Stimulated activated CD4-positive, alpha-beta T cell treated with anti-CD3 and anti-CD28 coated beads, Interleukin-2, amount 100 ng/mL, for 24 hours (primary cell): ENCODE results near the gene STX2.
A peak's percentile ranks its signal among the peaks of the same experiment; 100 is the strongest.

Experiments used
- DNase-seq, 2 donors: peaks; one replicate each; pipeline ENCODE4 v3.0.0-alpha.2; 2020

STX2 gene

DNA sequence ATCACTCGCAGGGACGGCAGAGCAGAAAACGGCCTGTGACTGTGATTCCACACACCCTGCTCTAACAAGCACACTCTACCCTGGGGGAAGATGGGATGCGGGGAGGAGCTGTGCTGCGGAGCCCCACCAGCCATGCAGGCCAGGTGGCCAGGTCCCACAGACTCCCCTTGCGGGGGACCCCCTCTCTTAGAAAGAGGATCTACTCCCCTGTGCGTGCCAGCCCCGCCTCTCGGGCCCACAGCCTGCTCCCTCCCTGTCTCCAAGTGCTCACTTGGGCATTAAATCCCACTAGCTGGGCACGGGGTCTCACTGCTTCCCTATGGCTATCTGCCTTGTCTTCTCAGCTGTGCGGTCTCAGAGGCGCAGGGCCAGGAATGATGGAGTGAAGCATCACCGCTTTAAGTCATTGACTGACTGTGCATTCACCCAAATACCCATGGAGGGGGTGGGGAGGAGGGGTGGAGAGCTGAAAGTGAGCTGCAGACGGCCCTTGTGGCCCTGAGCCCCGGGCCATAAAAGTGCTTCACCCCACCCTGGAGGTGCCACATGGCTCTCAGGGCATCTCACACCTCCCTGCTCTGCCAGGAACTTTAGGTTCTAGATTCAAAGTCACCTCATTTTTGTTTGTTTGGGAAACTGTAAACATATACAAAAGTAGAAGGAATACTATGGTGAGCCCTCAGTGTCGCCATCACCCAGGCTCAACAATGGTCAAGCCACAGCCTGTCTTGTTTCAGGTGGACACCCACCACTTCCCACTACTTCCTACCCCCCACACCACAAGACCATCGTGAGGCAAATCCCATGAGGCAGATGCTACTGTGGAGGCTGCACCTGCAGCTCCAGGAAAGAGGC lies 9.4 kb downstream of the STX2 start:
- no peak for DNase-seq

DNA sequence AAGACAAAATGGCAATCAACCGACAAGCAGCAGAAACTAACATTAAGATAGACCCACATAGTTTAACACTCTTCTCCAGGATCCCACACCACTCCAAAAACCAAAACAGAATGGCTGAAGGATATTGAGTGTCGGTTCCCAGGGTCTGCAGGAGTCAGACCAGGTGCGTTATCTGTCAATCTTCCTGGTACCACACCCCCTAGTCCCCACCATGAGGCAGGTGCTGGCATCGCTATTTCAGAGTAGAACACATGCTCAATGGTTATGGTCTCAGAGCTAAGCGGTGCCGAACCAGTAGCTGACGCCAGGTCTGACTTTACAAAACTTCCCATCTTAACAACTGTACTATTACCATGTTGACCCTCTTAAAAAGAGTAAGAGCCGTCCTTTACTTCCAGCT lies 10.2 kb downstream of the STX2 start:
- DNase-seq: no peak

DNA sequence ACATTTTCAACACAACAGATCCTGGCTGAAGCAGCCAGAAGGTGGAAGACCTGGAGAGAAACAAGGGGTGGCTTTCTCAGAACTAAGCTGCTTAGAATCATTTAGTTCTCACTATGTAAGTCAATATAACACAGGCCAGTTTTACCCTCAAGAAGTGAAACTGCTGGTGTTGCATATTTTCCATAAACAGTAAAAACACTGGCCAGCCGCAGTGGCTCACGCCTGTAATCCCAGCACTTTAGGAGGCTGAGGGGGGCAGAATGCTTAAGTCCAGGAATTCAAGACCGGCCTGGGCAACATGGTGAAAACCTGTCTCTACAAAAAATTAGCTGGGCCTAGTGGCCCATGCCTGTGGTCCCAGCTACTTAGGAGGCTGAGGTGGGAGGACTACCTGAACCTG lies 11.6 kb downstream of the STX2 start:
- DNase-seq: peak in 1 of 2 donors; percentile 6

DNA sequence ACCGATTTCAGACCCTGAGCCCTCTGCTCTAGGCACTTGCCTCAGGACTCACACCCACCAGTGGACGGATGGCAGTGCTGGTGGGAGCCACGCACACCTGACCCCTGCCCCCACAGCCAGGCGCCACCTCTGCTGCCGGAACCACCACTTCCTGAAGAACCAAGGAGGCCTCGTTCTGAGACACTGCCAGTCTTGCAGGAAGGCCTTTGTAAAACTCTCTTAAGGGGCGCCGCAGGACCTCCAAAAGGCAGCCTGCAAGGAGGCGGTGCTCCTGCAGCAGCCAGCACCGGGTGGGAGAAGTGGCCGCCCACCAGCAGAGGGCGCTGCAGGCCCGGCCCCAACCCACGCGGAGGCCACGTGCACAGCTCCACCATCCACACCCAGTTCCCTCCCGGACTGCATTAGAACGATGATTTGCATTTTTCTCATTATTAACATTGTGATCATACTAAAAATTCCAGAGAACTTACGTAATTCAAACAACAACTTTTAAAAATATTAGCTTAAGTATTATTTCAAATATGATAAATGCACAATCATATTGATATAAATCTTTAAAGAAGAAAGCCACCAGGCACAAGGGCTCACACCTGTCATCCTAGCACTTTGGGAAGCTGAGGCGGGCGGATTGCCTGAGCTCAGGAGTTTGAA lies 12.8 kb downstream of the STX2 start:
- peak; percentile 78 to 79 for DNase-seq

DNA sequence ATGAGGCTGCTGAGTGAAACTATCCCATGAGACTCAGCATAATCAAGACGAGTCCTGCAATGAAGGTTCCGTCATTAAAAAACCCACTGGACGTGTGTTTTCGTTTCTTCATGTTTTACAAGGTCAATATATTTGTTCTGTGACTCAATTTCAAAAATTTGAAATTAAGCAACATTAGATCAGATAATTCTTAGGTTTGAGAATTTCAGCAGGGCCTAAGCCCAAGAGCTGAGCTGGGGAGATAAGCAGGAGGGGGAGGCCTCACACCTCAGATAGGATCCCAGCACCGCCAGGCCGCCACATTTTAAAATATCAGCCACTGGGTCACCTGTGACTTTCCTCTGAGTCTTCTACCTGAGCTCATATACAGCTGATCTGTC lies 13.3 kb downstream of the STX2 start:
- DNase-seq: no peak

DNA sequence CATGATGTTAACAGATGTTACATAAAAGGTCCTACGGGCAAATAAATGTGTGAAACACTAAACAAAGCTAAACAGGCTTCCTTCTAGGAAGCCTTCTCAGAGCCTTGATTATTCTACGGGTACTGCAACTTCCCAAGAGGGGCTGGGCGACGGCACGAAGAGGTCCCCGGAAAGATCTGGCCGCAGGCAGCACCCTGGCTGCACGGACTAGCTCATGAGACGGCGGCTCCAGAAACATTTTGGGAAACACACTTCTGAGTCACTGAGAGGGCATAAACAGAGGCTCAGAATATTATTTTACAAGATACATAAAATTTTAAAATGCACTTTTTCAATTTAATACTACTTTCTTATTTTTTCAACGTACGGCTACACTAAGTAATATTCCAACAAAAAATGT lies 19.4 kb downstream of the STX2 start:
- no peak for DNase-seq

DNA sequence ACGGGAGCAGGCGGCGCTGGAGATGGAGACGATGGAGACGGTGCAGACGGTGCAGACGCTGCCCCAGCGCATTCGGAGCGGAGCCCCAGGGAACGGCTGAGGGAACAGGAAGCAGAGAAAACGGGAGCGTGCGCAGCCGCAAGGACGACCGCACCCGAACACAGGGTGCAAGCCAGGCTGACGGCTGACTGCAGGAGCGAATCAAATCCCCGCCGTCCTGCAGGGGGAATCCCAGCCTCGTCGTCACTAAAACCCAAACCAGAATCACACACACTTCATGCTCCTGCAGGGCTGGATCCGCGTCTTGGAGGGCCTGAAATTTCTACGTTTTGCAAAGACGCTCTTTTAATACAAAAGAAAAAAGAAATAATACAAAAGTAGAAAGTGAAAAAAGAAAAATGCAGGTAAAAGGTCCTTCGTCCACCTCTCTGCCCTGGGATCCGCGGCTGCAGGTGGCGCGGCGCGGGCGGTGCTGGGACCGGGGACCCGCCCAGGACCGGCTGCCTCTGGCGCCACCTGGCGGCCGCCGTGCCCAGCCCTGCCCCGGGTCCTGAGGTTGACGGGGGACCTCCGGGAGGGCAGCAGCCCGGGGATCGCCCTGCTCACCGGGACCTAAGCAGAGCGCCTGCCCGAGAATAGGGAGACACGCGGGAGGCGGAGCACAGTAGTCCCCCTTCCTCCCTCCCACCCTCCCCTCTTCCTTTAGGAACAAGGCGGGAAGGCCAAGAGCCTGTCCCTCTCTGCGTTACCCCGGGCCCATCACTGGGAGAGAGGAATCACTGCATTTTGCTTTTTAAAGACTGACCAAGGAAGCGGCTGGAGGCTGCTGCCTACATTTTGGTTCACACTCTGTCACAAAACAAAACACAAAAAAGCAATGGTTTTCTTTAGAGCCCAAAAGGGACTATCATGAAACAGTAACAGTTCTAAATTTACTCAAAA lies 20.1 kb downstream of the STX2 start:
- DNase-seq: peak; percentile 84 to 85

DNA sequence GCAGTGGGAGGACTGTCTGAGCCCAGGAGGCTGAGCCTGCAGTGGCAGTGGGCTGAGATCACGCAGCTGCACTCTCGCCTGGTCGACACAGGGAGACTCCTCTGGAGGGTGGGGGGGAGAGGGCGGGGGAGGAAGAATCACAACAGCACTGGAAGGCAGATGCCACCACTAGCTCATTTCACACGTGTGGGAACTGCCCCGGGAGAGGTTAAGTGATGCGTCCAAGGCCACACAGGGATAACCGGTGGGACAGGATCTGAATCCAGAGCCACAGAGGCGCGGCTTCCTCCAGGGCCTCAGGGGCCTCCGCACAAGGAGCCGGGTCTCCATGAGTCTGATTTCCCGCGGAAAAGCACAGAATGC lies 20.8 kb downstream of the STX2 start:
- DNase-seq: peak in 1 of 2 donors; percentile 26

DNA sequence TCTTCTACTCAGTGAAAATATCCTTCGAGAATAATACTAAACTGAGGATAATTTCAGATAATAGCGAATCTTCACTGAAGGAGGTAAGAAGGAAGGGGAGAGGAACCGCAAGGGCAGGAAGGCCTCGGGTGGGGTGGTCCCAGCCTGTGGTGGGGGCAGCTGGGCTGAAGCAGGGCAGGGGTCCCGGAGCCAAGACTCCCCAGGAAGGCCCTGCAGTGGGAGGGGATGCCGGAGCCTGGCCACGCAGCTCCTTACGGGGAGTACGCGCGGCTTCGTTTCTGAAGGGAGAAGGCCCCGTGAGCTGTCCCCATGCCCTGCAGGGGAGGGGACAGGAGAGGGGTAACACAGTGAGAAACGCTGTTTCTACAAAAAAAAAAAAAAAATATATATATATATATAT lies 21.2 kb downstream of the STX2 start:
- no peak for DNase-seq

DNA sequence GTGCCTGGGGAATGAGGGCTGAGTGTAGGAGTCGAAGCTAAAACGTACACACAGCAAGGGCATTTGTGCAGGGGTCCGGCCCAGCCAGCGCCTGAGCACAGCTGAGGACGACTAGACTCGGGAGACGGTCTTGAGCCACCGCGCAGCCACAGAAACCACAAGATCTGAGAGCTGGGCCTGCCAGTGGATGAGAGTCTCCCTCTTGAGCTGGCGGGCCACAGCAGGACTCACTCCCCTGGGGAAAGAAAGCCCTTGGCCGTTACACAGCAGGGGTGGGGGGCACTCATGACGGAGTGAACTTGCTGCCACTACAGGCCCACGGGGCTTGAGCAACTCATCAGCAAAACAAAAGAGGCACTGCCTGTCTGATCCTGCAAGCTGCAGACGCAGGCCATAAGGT lies 23.0 kb downstream of the STX2 start:
- no peak for DNase-seq

DNA sequence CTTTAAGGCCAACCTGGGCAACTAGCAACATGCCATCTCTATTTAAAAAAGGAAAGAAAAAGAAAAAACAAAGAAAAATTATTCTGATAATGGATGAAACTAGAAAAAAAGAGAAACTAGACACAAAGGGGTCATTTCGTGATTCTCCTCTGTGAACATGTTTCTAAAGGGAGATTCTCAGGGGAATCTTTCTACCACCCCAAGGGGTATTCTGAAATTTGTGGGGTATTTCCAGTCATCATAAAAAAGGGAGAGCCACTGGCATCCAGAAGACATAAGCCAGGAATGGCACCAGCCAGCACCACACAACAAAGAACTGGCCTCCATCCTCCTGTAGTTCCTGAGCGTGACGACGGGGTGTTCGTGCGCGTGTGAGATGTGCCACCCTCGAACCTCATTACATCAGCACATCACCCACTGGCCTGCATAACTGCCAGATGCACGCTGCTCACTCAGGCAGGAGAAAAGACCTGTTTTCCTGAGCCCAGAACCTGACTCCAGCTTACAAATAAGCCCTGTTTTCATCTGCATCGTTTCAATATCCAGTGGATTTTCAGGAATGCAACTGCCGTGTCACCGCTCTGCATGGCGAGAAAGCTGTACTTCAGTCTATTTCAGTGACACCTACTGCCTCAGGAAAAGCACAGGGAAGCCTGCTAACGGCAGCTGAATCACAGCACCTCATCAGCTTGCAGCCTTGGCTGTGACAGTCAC lies 23.9 kb downstream of the STX2 start:
- no peak for DNase-seq

DNA sequence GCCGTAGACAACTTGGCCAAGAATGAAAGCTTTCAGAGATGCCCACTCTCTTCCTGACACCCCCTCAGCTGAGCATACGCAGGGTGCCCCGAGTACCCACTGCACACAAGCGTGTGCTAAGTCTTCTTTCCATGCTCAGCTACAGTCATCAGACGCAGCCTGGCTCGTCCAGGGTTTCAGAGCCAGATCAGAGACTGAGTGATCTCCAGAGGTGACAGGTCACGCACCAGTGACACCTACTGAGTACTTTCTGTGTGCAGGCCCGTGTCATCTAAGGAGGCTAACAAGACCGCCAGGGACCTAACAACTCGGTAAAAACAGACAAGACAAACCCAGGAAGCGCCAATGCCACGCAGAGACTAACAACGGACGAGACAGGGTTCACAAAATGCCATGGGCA lies 25.1 kb downstream of the STX2 start:
- DNase-seq: no peak

DNA sequence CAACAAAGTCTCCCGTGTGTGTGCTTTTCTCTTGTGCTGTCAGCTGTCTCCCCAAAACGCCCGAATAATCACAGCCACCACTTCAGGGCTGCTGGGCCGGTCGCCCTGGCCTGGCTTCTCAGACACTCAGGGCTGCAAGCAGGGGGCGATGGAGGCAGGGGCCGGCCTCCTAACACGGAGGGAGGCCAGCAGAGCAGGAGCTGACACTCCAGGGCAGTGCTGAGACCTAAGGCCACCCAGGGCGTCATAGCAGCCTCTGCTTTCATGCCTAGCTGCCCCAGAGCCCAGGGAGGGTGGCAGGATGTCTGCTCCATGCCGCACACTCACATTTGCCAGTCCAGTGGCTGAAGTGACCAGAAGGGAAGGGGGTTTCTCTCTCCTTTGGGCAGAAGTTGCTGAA lies 25.6 kb downstream of the STX2 start:
- DNase-seq: no peak

DNA sequence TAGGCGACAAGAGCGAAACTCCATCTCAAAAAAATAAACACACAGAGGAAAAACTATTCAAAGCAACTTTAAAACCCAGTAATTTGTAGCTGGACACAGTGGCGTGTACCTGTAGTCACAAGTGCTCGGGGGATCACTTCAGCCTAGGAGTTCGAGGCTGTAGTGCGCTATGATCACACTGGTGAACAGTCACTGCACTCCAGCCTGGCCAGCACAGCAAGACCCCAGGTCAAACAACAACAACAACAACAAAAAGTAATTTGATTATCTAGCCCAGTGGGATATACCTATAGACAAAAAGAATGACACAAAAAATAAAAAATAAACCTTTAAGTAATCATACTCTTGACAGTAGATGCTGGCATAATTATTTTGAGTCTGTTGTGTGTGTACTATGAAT lies 29.3 kb downstream of the STX2 start:
- no peak for DNase-seq

DNA sequence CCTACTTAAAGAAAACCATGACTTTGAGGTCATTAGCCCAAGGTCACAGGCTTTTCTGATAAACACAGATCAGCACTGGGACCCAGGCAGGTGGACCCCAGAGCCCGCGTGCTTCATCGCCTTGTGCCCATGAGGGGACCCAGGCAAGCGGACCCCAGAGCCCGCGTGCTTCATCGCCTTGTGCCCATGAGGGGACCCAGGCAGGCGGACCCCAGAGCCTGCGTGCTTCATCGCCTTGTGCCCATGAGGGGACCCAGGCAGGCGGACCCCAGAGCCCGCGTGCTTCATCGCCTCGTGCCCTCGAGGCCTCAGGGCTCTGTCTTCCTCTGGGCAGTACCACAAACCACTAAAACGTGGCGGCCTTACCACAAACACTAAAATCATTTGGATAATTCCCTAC lies 31.7 kb downstream of the STX2 start:
- no peak for DNase-seq

DNA sequence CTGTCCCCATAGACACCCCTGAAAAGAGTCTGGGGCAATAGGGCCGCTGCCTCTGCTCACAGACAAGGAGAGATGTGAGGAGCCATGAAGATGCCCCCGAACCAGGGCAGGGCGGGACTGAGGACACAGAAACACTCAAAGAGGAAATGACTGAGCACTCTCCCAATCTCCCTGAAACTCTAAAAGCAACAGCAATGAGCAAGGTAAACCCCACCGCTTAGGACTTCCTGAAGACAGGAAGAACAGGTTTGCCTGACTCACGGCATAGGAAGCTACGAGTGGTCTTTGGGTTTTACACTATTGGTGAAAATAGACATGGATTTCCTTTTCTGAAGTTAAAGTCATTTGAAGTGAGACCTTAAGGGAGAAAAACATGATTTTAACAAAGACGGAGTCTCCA lies 32.5 kb downstream of the STX2 start:
- DNase-seq: no peak

DNA sequence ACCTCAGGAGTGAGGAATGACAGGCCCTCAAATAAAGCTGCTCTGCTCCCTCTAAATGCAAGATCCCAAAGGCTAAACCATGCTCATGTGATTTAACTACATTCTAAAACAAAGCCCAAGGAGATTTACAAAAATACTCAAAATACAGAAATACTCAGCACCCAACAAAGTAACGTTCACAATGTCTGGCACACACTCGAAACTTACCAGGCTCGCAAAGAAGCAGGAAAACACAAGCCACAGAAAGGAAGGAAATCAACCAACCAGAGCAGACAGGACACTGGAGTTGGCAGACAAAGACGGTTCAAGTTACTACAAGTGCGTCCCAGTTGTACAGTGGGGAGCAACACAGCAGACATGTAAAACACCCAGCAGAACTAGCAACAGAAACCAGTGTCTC lies 33.4 kb downstream of the STX2 start:
- DNase-seq: no peak

DNA sequence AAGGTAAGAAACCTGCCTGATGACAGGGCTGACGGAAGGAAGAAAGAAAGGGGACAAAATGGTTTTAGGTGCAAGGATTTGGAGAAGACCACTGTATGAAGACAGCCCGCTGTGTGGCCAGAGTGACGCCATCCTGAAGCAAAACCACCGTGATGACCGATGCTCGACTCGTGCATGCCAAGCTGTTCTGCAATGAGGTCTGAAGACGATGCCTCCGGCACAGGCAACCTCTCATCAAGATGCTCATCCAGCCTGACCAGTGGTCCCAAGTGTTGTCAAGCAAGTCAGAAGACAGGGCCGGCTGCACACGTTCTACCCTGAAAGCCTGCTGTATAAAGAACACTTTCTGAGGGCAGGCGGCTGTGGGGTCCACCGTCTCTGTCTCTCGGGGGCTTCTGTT lies 34.8 kb downstream of the STX2 start:
- DNase-seq: no peak

DNA sequence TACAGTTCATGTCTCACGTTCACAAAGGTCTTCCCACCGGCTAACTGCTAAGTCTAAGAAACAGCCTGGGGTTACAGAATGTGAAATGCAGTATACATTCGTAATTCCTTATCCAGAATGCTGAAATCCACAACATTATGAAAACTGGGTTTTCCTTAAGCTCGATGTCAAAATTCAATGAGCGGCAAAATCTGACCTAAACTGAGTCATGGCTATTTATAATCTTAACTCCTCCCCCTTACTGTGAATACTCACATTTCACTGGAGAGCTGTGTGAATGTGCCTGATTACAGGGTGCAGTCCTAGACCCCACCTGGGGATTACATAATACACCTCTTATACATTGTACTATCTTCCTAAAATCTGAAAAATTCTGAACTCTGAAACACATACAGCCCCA lies 35.3 kb downstream of the STX2 start:
- DNase-seq: no peak

DNA sequence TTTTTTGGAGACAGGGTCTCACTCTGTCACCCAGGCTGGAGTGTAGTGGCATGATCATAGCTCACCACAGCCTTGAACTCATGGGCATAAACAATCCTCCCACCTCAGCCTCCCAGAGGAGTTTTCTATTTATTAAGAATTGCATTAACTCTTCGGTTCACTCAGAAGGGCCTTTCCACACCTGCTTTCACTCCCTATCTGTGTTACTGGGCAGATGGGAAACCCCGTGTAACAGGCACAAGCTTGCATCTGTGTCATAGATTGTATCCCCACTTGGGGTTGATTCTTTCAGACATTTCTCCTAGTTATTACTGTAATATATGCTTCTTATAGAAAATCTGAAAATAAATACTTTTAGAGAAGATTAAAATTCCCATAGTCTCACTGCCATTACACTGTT lies 38.7 kb downstream of the STX2 start:
- no peak for DNase-seq

DNA sequence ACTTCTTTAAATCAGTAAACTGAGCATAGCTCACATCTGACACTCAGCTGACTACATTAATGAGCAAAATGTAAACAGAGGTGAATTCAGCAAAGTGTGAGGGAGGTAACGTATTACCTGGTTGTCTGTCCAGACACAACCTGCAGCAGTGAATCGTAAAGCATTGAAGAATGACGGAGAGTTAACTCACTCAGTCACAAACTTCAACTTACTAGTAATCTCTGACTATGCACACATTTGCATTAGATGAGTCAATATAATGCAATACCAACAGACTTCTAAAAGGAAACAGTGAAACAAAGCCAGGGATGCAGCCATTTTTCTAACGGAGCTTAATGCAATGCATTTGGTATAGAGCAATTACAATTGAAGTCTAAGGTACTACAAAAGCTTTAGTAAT lies 40.0 kb downstream of the STX2 start:
- DNase-seq: no peak

DNA sequence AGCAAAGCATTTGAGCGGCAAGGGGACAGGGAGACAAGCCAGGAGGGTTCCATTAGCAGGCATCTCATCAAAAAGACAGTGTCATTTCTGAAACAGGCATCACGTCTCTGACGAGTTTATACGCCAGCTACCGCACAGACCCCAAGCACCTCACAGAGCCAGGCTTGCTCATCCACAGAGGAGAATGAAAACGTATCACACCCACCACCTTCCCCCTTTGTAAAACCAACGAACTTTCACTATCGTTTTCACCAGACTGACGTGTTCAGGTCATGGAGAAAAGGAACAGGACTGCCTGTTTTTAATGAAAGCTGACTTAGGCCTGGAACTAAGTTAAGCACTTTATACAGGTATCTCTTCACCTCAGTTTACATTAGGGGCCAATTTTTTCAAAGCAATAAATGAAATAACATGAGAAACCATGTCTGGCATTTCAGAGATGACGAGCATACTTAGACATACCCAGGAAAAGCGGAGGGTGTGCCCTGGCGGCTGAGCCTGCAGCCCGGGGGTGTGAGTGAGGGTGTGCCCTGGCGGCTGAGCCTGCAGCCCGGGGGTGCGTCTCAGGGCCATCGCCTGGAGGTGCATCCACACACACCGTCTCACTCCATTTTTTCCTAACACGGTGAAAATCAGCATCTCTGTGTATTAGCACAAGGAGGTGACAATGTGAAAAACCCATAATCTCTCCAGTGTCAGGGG lies 41.9 kb downstream of the STX2 start:
- DNase-seq: peak; percentile 42 to 62
